HepG2 (cell line): ENCODE data around the gene VGF. TPM values are rescaled to one million over a fixed set of nuclear protein-coding genes. Genes with fewer than 3 reads are reported as not detected.

Experiments used
- ARNT2 ChIP-seq: sonication (generic); formaldehyde crosslinking; IDR thresholded peaks from 2 replicates; pipeline ENCODE4 v1.8.0; 2022; ENCODE audit warnings: mild to moderate bottlenecking, low read depth, missing genetic modification reagents, moderate library complexity
- ARNTL ChIP-seq: sonication (generic); formaldehyde crosslinking; IDR thresholded peaks from 2 replicates; pipeline ENCODE4 v1.4.0; 2020; ENCODE audit warnings: mild to moderate bottlenecking, missing genetic modification reagents
- ATAD3A ChIP-seq: sonication (generic); formaldehyde crosslinking; IDR thresholded peaks from 2 replicates; pipeline ENCODE4 v1.4.0; 2020; ENCODE audit warnings: missing genetic modification reagents
- FOXA1 ChIP-seq, 2 experiments: fragments of 450-650 bp in 1 of 2; sonication (generic) in 1 of 2; formaldehyde crosslinking in 1 of 2; IDR thresholded peaks; 2 replicates each; pipeline versions ENCODE4 v1.4.0 to v1.6.1; 2016 to 2020; ENCODE audit warnings: missing genetic modification reagents in 1 of 2
- GFI1 ChIP-seq: sonication (generic); formaldehyde crosslinking; IDR thresholded peaks from 2 replicates; pipeline ENCODE4 v1.5.0; 2020; ENCODE audit warnings: missing genetic modification reagents, mild to moderate bottlenecking, borderline replicate concordance
- JUNB ChIP-seq: sonication (generic); formaldehyde crosslinking; IDR thresholded peaks from 2 replicates; pipeline ENCODE4 v1.8.0; 2022; ENCODE audit warnings: missing genetic modification reagents, mild to moderate bottlenecking, borderline replicate concordance
- LCORL ChIP-seq, 2 experiments: fragments of 450-650 bp in 1 of 2; sonication (generic) in 1 of 2; formaldehyde crosslinking in 1 of 2; IDR thresholded peaks; 2 replicates each; pipeline versions ENCODE4 v1.5.0 to v1.6.1; 2017 to 2020; ENCODE audit warnings: antibody characterized with exemption in 1 of 2, missing genetic modification reagents in 1 of 2
- LRRFIP1 ChIP-seq: sonication (generic); formaldehyde crosslinking; conservative IDR thresholded peaks from 2 replicates; pipeline ENCODE4 v1.4.0; 2020; ENCODE audit warnings: missing genetic modification reagents
- MLX ChIP-seq: IDR thresholded peaks from 2 replicates; pipeline ENCODE4 v1.6.1; 2016
- NFE2L1 ChIP-seq: sonication (generic); formaldehyde crosslinking; IDR thresholded peaks from 2 replicates; pipeline ENCODE4 v1.4.0; 2020; ENCODE audit warnings: missing genetic modification reagents, mild to moderate bottlenecking, borderline replicate concordance
- NKX3-1 ChIP-seq: sonication (generic); formaldehyde crosslinking; IDR thresholded peaks from 2 replicates; pipeline ENCODE4 v1.5.0; 2020; ENCODE audit warnings: missing genetic modification reagents
- RAD51 ChIP-seq: fragments of 450-650 bp; IDR thresholded peaks from 2 replicates; pipeline ENCODE4 v1.6.1; 2016; ENCODE audit warnings: borderline replicate concordance
- SNAPC5 ChIP-seq: sonication (generic); formaldehyde crosslinking; IDR thresholded peaks from 2 replicates; pipeline ENCODE4 v1.8.1; 2023; ENCODE audit warnings: mild to moderate bottlenecking, missing genetic modification reagents, borderline replicate concordance
- U2AF1 ChIP-seq: fragments of 200-400 bp; formaldehyde crosslinking; optimal IDR thresholded peaks from 2 replicates; pipeline ENCODE3; 2017; ENCODE audit warnings: mild to moderate bottlenecking, low read depth, low read length
- ZNF121 ChIP-seq: sonication (generic); formaldehyde crosslinking; IDR thresholded peaks from 2 replicates; pipeline ENCODE4 v1.5.0; 2020; ENCODE audit warnings: mild to moderate bottlenecking, missing genetic modification reagents
- ZNF143 ChIP-seq: sonication (generic); formaldehyde crosslinking; IDR thresholded peaks from 2 replicates; pipeline ENCODE4 v1.4.0; 2020; ENCODE audit warnings: missing genetic modification reagents
- ZNF180 ChIP-seq: sonication (generic); formaldehyde crosslinking; IDR thresholded peaks from 2 replicates; pipeline ENCODE4 v1.4.0; 2020; ENCODE audit warnings: low read depth, missing genetic modification reagents, borderline replicate concordance
- ZNF317 ChIP-seq: sonication (generic); formaldehyde crosslinking; IDR thresholded peaks from 2 replicates; pipeline ENCODE4 v1.5.0; 2020; ENCODE audit warnings: mild to moderate bottlenecking, missing genetic modification reagents
- ZNF367 ChIP-seq: sonication (generic); formaldehyde crosslinking; IDR thresholded peaks from 2 replicates; pipeline ENCODE4 v1.4.0; 2020; ENCODE audit warnings: missing genetic modification reagents, borderline replicate concordance
- ZNF598 ChIP-seq: sonication (generic); formaldehyde crosslinking; IDR thresholded peaks from 2 replicates; pipeline ENCODE4 v1.5.1; 2020; ENCODE audit warnings: mild to moderate bottlenecking, missing genetic modification reagents, borderline replicate concordance
- ZNF749 ChIP-seq: sonication (generic); formaldehyde crosslinking; IDR thresholded peaks from 2 replicates; pipeline ENCODE4 v1.8.0; 2022; ENCODE audit warnings: mild to moderate bottlenecking, missing genetic modification reagents, moderate library complexity, borderline replicate concordance
- ZSCAN22 ChIP-seq: sonication (generic); formaldehyde crosslinking; IDR thresholded peaks from 2 replicates; pipeline ENCODE4 v1.4.0; 2020; ENCODE audit warnings: mild to moderate bottlenecking, missing genetic modification reagents
- ZSCAN9 ChIP-seq: IDR thresholded peaks from 2 replicates; pipeline ENCODE4 v1.6.1; 2016; ENCODE audit warnings: borderline replicate concordance
- polyA plus RNA-seq, 8 experiments: library from polyadenylated mRNA; depleted of rRNA in 3 of 8; stranded (reverse) in 7 of 8; unstranded in 1 of 8; fragments of >200 nt; fragmentation: Illumina TruSeq in 4 of 8; extraction: Trizol in 4 of 8; gene quantifications; 2 replicates each; pipeline versions ENCODE4 v1.2.1 to v1.2.3, GENCODE V29; 2011 to 2016; ENCODE audit warnings: low read depth in 4 of 8, missing spikeins in 1 of 8, mixed read lengths in 1 of 8; ENCODE audit not compliant: insufficient read depth in 1 of 8
- total RNA-seq, 5 experiments: library from RNA; depleted of rRNA; stranded (reverse); fragments of >200 nt; fragmentation: Illumina TruSeq; extraction: Trizol; gene quantifications; 2 replicates each; pipeline ENCODE4 v1.2.3, GENCODE V29; 2016; ENCODE audit warnings: low read depth in 1 of 5
- TF ChIP-seq, protein P1 (sequence below): sonication (generic); formaldehyde crosslinking; IDR thresholded peaks from 2 replicates; pipeline ENCODE4 v1.4.0; 2020; ENCODE audit warnings: mild to moderate bottlenecking, missing genetic modification reagents

VGF gene
- total and polyA plus RNA-seq, 2 of the 13 experiments (the other 11 are each of a cell fraction or from before 2014, with no cell fraction given), result 0.12 to 0.46 TPM

- TF ChIP-seq ZNF121 (CRISPR knock-in tag) (0 out of 2 replicates have a peak, but pooled peaks have one; percentile 35), ARNTL (CRISPR knock-in tag) (peak; percentile 94), LCORL (IDR thresholded peaks at IDR 0.05) (no peak), LCORL (CRISPR knock-in tag; IDR thresholded peaks at IDR 0.05) (peak; percentile 74; the same call in 1 of the 2 replicates), ZNF317 (peak; percentile 94), ZNF367 (CRISPR knock-in tag) (peak; percentile 98), ZSCAN9 (CRISPR knock-in tag) (peak; percentile 100), ZNF143 (peak; percentile 64), RAD51 (peak; percentile 89), ARNT2 (CRISPR knock-in tag) (peak; percentile 98), JUNB (CRISPR knock-in tag) (peak; percentile 56; the same call in 1 of the 2 replicates), U2AF1 (no peak), NFE2L1 (CRISPR knock-in tag) (no peak; the same call in 1 of the 2 replicates), ZNF749 (CRISPR knock-in tag) (peak; percentile 100), ZNF180 (CRISPR knock-in tag) (no peak; the same call in 1 of the 2 replicates), NKX3-1 (CRISPR knock-in tag) (peak; percentile 99), ZNF598 (CRISPR knock-in tag) (peak; percentile 91; the same call in 1 of the 2 replicates), GFI1 (CRISPR knock-in tag) (peak; percentile 60; the same call in 1 of the 2 replicates), MLX (peak; percentile 86), SNAPC5 (CRISPR knock-in tag) (peak; percentile 92; the same call in 1 of the 2 replicates), FOXA1 (IDR thresholded peaks at IDR 0.05) (no peak), FOXA1 (CRISPR knock-in tag; IDR thresholded peaks at IDR 0.05) (no peak; the same call in 1 of the 2 replicates), LRRFIP1 (CRISPR knock-in tag) (peak; percentile 97), ATAD3A (CRISPR knock-in tag) (peak; percentile 96; the same call in 1 of the 2 replicates), ZSCAN22 (CRISPR knock-in tag) (no peak; the same call in 1 of the 2 replicates)
- TF ChIP-seq, protein P1, sequence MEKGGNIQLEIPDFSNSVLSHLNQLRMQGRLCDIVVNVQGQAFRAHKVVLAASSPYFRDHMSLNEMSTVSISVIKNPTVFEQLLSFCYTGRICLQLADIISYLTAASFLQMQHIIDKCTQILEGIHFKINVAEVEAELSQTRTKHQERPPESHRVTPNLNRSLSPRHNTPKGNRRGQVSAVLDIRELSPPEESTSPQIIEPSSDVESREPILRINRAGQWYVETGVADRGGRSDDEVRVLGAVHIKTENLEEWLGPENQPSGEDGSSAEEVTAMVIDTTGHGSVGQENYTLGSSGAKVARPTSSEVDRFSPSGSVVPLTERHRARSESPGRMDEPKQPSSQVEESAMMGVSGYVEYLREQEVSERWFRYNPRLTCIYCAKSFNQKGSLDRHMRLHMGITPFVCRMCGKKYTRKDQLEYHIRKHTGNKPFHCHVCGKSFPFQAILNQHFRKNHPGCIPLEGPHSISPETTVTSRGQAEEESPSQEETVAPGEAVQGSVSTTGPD, result no peak
Observed at GRCh38 chr7:101165075-101165957, at the start of gene VGF (continued).
